ENCODE data around the gene GUCY2D.

- TF ChIP-seq POLR2AphosphoS5 (IDR thresholded peaks at IDR 0.05) (no peak), POLR2A (IDR thresholded peaks at IDR 0.05) (no peak)
Measured at GRCh38 chr17:8069587-8069860, 67.1 kb downstream of the GUCY2D start.

All from suprapubic skin (tissue), 4 donors.